Endodermal cell (in vitro differentiated cells): ENCODE results near the gene ABCC1. TPM values are rescaled to one million over a fixed set of nuclear protein-coding genes. Genes with fewer than 3 reads are reported as not detected.

Experiments used
- DNase-seq: peaks from one replicate; pipeline ENCODE4 v3.0.0-alpha.2; 2017
- H3K27ac ChIP-seq: 2 replicates; pipeline ENCODE4 v1.5.1; 2013; ENCODE audit warnings: mild to moderate bottlenecking, low read depth, low read length, moderate library complexity
- H3K27me3 ChIP-seq: 2 replicates; pipeline ENCODE4 v1.6.1; 2013; ENCODE audit warnings: mild to moderate bottlenecking, low read length, moderate library complexity; ENCODE audit not compliant: insufficient read depth, control insufficient read depth, poor library complexity, severe bottlenecking
- H3K36me3 ChIP-seq: 2 replicates; pipeline ENCODE4 v1.7.0; 2013; ENCODE audit warnings: mild to moderate bottlenecking, low read length, moderate library complexity; ENCODE audit not compliant: control insufficient read depth, insufficient read depth
- H3K4me1 ChIP-seq: one replicate; pipeline ENCODE4 v1.7.0; 2013; ENCODE audit warnings: low read length; ENCODE audit not compliant: control insufficient read depth, insufficient read depth
- H3K4me3 ChIP-seq: 2 replicates; pipeline ENCODE4 v1.5.1; 2013; ENCODE audit warnings: mild to moderate bottlenecking, low read length, moderate library complexity
- H3K9ac ChIP-seq: 2 replicates; pipeline ENCODE4 v1.6.1; 2013; ENCODE audit warnings: mild to moderate bottlenecking, low read length, moderate library complexity; ENCODE audit not compliant: poor library complexity, severe bottlenecking; ENCODE audit errors: extremely low read depth
- H3K9me3 ChIP-seq: 2 replicates; pipeline ENCODE4 v1.6.1; 2013; ENCODE audit warnings: mild to moderate bottlenecking, low read length, moderate library complexity; ENCODE audit not compliant: control insufficient read depth
- H3K27ac Mint-ChIP-seq: 2 replicates; pipeline ENCODE4 v1.8.0; 2020; ENCODE audit warnings: mixed read lengths
- H3K27me3 Mint-ChIP-seq: 2 replicates; pipeline ENCODE4 v1.8.0; 2021; ENCODE audit warnings: mild to moderate bottlenecking, mixed read lengths; ENCODE audit not compliant: insufficient read depth
- H3K36me3 Mint-ChIP-seq: 2 replicates; pipeline ENCODE4 v1.8.0; 2020; ENCODE audit warnings: low read depth, mixed read lengths
- H3K4me1 Mint-ChIP-seq: 2 replicates; pipeline ENCODE4 v1.8.0; 2020; ENCODE audit warnings: mixed read lengths
- H3K4me3 Mint-ChIP-seq: 2 replicates; pipeline ENCODE4 v1.8.0; 2020; ENCODE audit warnings: mild to moderate bottlenecking, moderate library complexity, mixed read lengths
- H3K9me3 Mint-ChIP-seq: 2 replicates; pipeline ENCODE4 v1.8.0; 2020; ENCODE audit warnings: mild to moderate bottlenecking, mixed read lengths
- CTCF ChIP-seq: fragments of 200-600 bp; sonication (generic); conservative IDR thresholded peaks from 2 replicates; pipeline ENCODE4 v1.5.0; 2021; ENCODE audit warnings: antibody characterized with exemption, mild to moderate bottlenecking
- WGBS, 2 experiments: methylation state at CpG; one replicate each; pipeline versions ENCODE4 v1.1.5 to v1.1.7; 2013; ENCODE audit warnings: missing lambda C conversion rate in 2 of 2, mixed read lengths in 1 of 2; ENCODE audit not compliant: insufficient coverage in 1 of 2, insufficient read length in 1 of 2; 5-methylcytosine and 5-hydroxymethylcytosine counted together
- total RNA-seq, 2 donors: library from RNA; stranded (reverse); fragmentation: NEBNext Ultra II Directional in 1 of 2; extraction: Animal tissue kit (Norgen Biotek cat#: 25700) in 1 of 2; gene quantifications; 2 replicates in 1 of 2; 3 replicates in 1 of 2; pipeline ENCODE4 v1.2.1, GENCODE V29; 2021

ABCC1 gene
- total RNA-seq, 2 donors from 2014 or later, result 47.1 to 51.2 TPM

DNA sequence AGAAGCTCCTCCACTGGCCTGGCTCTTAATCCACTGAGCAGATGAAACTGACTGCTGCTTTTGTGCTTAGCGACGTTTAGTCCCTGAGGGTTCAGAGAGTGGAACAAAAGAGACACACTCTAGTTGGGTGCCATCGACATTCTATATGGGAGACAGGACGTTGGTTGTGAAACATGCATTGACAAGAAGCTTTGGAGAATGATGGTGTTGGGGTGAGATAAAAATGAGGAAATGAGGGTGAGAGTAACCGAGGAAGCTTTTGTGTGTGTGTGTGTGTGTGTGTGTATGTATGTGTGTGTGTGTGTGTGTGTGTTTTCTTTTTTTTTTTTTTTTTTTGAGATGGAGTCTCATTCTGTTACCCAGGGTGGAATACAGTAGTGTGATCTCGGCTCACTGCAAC is 89.5 kb downstream of the ABCC1 start:
- Mint-ChIP-seq H3K9me3 (no peaks in the 10 kb centered on the region), H3K27ac (no peak overlapping the region), H3K36me3 (peaks cover 55% of the 10 kb centered on the region), H3K27me3 (no peaks in the 10 kb centered on the region), H3K4me1 (no peaks in the 10 kb centered on the region), H3K4me3 (no peak overlapping the region)
- Histone ChIP-seq H3K27me3 (no peaks in the 10 kb centered on the region), H3K36me3 (peaks cover 39% of the 10 kb centered on the region), H3K27ac (no peak overlapping the region), H3K4me1 (no peaks in the 10 kb centered on the region), H3K9me3 (no peaks in the 10 kb centered on the region), H3K4me3 (no peak overlapping the region), H3K9ac (no peak overlapping the region)
- TF ChIP-seq CTCF, result no peak
- no peak for DNase-seq
- 91 to 100% methylated on average over 4 to 6 of the region's 6 CpGs for WGBS, 2 experiments

- 83 to 94% methylated on average over 9 to 10 of the region's 10 CpGs for WGBS, 2 experiments
- no peak overlapping the region for H3K4me3 ChIP-seq
- peaks cover 61% of the 10 kb centered on the region for H3K36me3 Mint-ChIP-seq
- H3K4me3 Mint-ChIP-seq, result no peak overlapping the region
- no peaks in the 10 kb centered on the region for H3K4me1 Mint-ChIP-seq
- no peaks in the 10 kb centered on the region for H3K27me3 ChIP-seq
- no peaks in the 10 kb centered on the region for H3K4me1 ChIP-seq
- H3K27ac Mint-ChIP-seq, result peak overlapping the region; percentile 53
- no peak for TF ChIP-seq CTCF
- peak; percentile 73 for DNase-seq
- no peak overlapping the region for H3K27ac ChIP-seq
- H3K9ac ChIP-seq, result no peak overlapping the region
- no peaks in the 10 kb centered on the region for H3K27me3 Mint-ChIP-seq
- no peaks in the 10 kb centered on the region for H3K9me3 Mint-ChIP-seq
- H3K9me3 ChIP-seq, result no peaks in the 10 kb centered on the region
- peaks cover 44% of the 10 kb centered on the region for H3K36me3 ChIP-seq
Measured at GRCh38 chr16:16041196-16041892, 91.9 kb downstream of the ABCC1 start.

DNA sequence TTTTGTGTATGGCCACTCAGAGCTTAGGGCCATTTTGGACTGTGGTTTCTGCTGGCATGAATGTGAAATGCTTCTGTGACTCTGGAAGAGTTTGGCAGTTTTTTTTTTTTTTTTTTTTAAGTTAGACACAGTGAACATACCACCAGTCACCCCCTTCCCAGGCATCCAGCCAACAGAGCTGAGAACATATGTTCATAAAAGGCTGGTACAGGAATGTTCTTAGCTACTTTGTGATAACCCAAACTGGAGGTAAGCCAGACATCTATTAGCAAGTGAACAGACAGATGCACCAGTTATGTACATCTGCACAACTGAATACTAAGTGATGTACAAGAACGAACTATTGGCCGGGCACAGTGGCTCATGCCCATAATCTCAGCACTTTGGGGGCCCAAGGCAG is 92.7 kb downstream of the ABCC1 start:
- no peak for TF ChIP-seq CTCF
- no peaks in the 10 kb centered on the region for H3K4me1 Mint-ChIP-seq
- 82 to 92% methylated on average over 2 of the region's 2 CpGs for WGBS, 2 experiments
- H3K27ac Mint-ChIP-seq, result no peak overlapping the region
- Histone ChIP-seq H3K36me3 (peaks cover 45% of the 10 kb centered on the region), H3K4me3 (no peak overlapping the region), H3K4me1 (no peaks in the 10 kb centered on the region), H3K27me3 (no peaks in the 10 kb centered on the region), H3K9ac (no peak overlapping the region), H3K27ac (no peak overlapping the region), H3K9me3 (no peaks in the 10 kb centered on the region)
- peaks cover 55% of the 10 kb centered on the region for H3K36me3 Mint-ChIP-seq
- no peaks in the 10 kb centered on the region for H3K27me3 Mint-ChIP-seq
- H3K9me3 Mint-ChIP-seq, result no peaks in the 10 kb centered on the region
- no peak for DNase-seq
- H3K4me3 Mint-ChIP-seq, result no peak overlapping the region
